Colonic mucosa (tissue), 4 donors: ENCODE measurements around the gene LRRK2. TPM values are rescaled to one million over a fixed set of nuclear protein-coding genes. Genes with fewer than 3 reads are reported as not detected.

Experiments used
- DNase-seq: peaks from one replicate; pipeline ENCODE4 v3.0.0-alpha.2; 2020
- H3K27ac ChIP-seq: fragments of 200-600 bp; one replicate; pipeline ENCODE4 v1.8.0; 2021
- H3K27me3 ChIP-seq: fragments of 200-600 bp; one replicate; pipeline ENCODE4 v1.8.0; 2021
- H3K36me3 ChIP-seq: fragments of 200-600 bp; one replicate; pipeline ENCODE4 v1.8.0; 2021
- H3K4me1 ChIP-seq: fragments of 200-600 bp; one replicate; pipeline ENCODE4 v1.8.0; 2021; ENCODE audit warnings: mild to moderate bottlenecking
- H3K4me3 ChIP-seq: fragments of 200-600 bp; one replicate; pipeline ENCODE4 v1.8.0; 2021
- H3K9ac ChIP-seq, 2 donors: one replicate each; pipeline ENCODE4 v1.7.0; 2013; ENCODE audit warnings: control low read depth in 2 of 2, low read depth in 2 of 2, low read length in 2 of 2
- H3K9me3 ChIP-seq: fragments of 200-600 bp; one replicate; pipeline ENCODE4 v1.8.0; 2021
- intact Hi-C: fragments of 100-400 bp; cut with DNase I; formaldehyde crosslinking; loops from one replicate; pipeline ENCODE4 v1.14.1; 2022
- total RNA-seq, 2 donors: library from RNA; stranded (reverse); fragmentation: NEBNext Ultra II Directional in 1 of 2; extraction: Animal tissue kit (Norgen Biotek cat#: 25700) in 1 of 2; gene quantifications; one replicate each; pipeline ENCODE4 v1.2.1, GENCODE V29; 2021
- TF ChIP-seq, protein P1 (sequence below): fragments of 200-600 bp; IDR thresholded peaks from one replicate; pipeline ENCODE4 v1.8.0; 2022; ENCODE audit warnings: antibody characterized with exemption, mild to moderate bottlenecking
- donor health status: healthy.
- donor health status: DM: no; HTN: no; CAD: no.
- donor health status: DM: no; HTN: no; CAD: no.

Gene LRRK2
- total RNA-seq, 2 donors from 2014 or later = 1.7 to 4.1 TPM

DNA sequence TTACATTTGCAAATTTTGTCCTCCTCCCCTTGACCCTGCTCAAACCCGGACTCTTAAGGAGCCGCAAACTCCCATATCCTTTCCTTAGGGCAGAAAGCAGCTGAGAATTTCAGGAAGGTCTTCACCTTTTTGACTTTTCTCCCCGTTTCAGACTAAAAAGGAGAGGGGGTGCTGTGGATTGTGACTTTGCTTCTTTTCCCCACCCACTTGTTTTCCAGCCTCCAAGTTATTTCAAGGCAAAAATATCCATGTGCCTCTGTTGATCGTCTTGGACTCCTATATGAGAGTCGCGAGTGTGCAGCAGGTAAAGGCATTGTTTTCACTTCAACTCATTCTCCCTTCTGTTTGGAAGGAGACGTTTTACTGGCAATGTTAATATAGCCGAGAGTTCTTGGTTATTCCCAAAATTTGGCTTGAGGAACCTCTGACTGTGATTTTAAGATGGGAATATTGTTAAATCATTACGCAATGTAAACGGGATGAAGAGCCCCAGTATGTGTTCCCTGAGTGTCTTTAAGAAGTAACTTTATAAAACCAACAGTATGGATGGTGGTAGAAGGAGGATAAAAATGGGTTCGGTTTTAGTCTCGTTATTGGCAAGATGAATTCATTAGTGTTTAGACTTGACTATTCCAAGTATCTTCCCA, 663 bp downstream of the LRRK2 start:
- H3K27me3 ChIP-seq = no peaks in the 10 kb centered on the region

DNA sequence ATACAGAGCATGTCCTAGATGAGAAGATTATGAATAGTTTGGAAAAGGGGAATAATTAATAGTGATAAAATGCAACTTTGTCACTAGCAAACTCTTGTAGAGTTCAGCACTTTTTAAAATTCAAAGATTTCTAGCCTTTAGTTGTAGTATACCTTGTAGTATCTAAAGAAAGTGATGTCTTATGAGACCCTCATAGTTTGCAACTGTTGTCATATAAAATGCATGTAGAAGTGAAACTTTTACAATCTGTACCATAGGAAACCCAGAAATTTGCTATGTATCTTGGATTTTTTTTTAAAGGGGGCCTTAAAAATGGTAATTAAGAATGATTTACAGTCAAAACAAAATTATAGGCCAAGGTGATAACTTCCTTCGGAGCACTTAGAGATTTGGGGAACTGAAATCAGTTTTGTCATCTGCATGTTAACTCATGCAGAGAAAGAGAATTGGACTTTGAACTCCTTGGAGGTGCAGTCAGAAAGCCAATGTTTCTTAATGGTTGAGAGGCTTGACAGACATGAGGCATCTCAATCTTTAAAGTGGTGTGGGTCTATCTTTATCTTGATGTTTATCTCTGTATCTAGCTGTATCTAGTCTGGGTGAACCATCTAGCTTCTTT, 1.3 kb downstream of the LRRK2 start:
- Histone ChIP-seq H3K36me3 (no peaks in the 10 kb centered on the region), H3K27ac (peak overlapping the region; percentile 83), H3K4me3 (peak overlapping the region; percentile 50), H3K4me1 (no peaks in the 10 kb centered on the region), H3K27me3 (no peaks in the 10 kb centered on the region), H3K9ac (peak overlapping the region in 1 of 2 donors; percentile 59), H3K9me3 (no peaks in the 10 kb centered on the region)
- DNase-seq = no peak
- intact Hi-C loops = loop anchor here (10.0 kb wide), 1 partner anchor 71 kb away; no protein-coding TSS in a partner anchor
- TF ChIP-seq, protein P1, sequence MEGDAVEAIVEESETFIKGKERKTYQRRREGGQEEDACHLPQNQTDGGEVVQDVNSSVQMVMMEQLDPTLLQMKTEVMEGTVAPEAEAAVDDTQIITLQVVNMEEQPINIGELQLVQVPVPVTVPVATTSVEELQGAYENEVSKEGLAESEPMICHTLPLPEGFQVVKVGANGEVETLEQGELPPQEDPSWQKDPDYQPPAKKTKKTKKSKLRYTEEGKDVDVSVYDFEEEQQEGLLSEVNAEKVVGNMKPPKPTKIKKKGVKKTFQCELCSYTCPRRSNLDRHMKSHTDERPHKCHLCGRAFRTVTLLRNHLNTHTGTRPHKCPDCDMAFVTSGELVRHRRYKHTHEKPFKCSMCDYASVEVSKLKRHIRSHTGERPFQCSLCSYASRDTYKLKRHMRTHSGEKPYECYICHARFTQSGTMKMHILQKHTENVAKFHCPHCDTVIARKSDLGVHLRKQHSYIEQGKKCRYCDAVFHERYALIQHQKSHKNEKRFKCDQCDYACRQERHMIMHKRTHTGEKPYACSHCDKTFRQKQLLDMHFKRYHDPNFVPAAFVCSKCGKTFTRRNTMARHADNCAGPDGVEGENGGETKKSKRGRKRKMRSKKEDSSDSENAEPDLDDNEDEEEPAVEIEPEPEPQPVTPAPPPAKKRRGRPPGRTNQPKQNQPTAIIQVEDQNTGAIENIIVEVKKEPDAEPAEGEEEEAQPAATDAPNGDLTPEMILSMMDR = no peak

More for the DNA sequence above, 663 bp downstream of the LRRK2 start:
- Histone ChIP-seq H3K9ac (peak overlapping the region; percentile 59 to 71), H3K4me3 (peak overlapping the region; percentile 50), H3K36me3 (no peaks in the 10 kb centered on the region), H3K4me1 (no peaks in the 10 kb centered on the region), H3K9me3 (no peaks in the 10 kb centered on the region), H3K27ac (peak overlapping the region; percentile 83)
- TF ChIP-seq, protein P1 = no peak
- no peak for DNase-seq
- intact Hi-C loops = loop anchor here (10.0 kb wide), 1 partner anchor 71 kb away; no protein-coding TSS in a partner anchor

DNA sequence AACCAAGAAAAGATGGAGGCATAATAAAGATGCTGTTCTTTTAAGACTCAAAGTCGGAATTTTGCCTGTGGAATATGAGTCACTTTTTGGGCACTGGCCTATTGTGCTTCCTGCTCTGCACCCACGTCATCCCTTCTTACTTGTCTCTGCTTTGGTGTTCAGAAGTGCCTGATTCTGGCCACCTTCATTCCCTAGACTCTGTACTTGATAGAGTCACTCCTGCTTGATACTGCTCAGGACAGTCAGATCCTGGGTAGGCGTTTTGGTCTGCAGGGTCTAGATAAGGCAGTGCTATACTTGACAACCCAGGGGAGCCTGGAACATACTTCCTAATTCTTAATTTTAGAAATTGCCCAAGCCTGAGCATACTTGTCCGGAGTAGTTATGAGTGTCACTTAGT, 1.9 kb downstream of the LRRK2 start:
- H3K36me3 ChIP-seq = no peaks in the 10 kb centered on the region
- H3K27me3 ChIP-seq = no peaks in the 10 kb centered on the region
- H3K9me3 ChIP-seq = no peaks in the 10 kb centered on the region
- H3K4me3 ChIP-seq = no peak overlapping the region
- TF ChIP-seq, protein P1 = no peak
- H3K9ac ChIP-seq = no peak overlapping the region
- no peaks in the 10 kb centered on the region for H3K4me1 ChIP-seq
- intact Hi-C loops = loop anchor here (10.0 kb wide), 1 partner anchor 72 kb away; no protein-coding TSS in a partner anchor
- DNase-seq = no peak
- peak overlapping the region; percentile 17 for H3K27ac ChIP-seq

DNA sequence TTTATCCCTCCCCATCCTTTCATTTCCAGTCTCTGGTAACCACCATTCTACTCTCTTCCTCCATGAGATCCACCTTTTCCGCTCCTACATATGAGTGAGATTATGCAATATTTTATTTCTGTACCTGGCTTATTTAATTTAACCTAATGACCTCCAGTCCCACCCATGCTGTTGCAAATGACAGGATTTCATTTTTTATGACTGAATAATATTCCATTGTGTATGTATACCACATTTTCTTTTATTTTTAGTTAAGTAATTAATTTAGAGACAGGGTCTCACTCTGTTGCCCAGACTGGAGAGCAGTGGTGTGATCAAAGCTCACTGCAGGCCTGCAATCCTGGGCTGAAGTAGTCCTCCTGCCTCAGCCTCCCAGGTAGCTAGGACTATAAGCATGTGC, 2.6 kb downstream of the LRRK2 start:
- Histone ChIP-seq H3K27ac (peak overlapping the region; percentile 17), H3K4me3 (no peak overlapping the region), H3K4me1 (no peaks in the 10 kb centered on the region), H3K9me3 (no peaks in the 10 kb centered on the region), H3K36me3 (no peaks in the 10 kb centered on the region), H3K27me3 (no peaks in the 10 kb centered on the region), H3K9ac (no peak overlapping the region)
- no peak for DNase-seq
- TF ChIP-seq, protein P1 = no peak
- intact Hi-C loops = loop anchor here (10.0 kb wide), 1 partner anchor 73 kb away; no protein-coding TSS in a partner anchor

DNA sequence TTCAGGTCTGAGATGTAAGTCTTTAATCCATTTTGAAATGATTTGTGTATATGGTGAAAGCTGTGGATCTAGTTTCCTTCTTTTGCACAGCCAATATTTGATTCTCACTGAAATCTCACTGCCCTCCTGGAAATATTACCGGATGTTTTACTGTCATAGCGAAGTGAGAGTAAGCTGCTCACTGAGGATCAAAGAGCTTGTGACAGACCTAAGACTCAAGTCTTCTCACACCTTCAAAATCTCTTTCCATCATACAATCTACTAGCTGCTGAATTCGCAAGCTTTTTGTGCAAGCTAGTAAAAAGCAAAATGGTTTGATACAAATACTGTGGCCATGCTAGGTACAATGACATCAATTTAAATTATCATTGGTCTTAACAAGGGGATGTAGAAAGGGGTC, 3.9 kb downstream of the LRRK2 start:
- DNase-seq = no peak
- no peaks in the 10 kb centered on the region for H3K27me3 ChIP-seq
- H3K36me3 ChIP-seq = no peaks in the 10 kb centered on the region
- no peak overlapping the region for H3K9ac ChIP-seq
- H3K4me3 ChIP-seq = no peak overlapping the region
- H3K9me3 ChIP-seq = no peaks in the 10 kb centered on the region
- no peak overlapping the region for H3K27ac ChIP-seq
- intact Hi-C loops = loop anchor here (10.0 kb wide), 1 partner anchor 74 kb away; no protein-coding TSS in a partner anchor
- H3K4me1 ChIP-seq = no peaks in the 10 kb centered on the region
- TF ChIP-seq, protein P1 = no peak
